ENCODE results near the gene DTWD2.
"Not testable (repeated sequence)": the region's sequence is repeated elsewhere in the genome, so short reads cannot be mapped to it uniquely, and the experiment has no call there.

DTWD2 gene

DNA sequence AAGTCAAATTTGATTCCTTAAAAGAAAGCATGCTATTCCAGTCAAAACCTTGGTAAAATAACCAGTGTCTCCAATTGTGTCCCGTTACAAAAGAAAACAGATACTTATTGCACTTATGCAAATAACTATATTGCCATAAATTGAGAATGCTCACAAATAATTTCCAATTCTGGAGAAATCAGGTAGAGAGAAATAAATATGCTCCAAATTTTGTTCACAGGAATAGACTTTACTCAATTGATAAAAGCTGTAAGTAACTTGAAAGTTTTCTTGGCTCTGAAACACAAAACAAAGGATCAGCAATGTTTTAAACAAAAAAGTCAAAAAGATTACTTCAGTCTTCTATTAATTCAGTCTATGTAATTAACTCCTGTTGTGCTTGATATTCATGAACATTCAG, 7.8 kb upstream of the DTWD2 start:
- no peak for DNase-seq

DNA sequence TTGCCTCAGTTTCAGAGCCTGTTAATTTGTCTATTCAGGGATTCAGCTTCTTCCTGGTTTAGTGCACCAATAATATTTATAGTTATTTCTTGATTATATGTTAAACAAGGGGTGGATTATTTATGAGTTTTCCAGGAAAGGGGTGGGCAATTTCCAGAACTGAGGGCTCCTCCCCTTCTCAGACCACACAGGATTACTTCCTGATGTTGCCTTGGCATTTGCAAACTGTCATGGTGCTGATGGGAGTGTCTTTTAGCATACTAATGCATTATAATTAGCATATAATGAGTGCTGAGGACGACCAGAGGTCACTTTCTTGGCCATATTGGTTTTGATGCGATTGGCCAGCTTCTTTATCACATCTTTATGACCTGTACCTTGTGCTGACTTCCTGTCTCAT, 6.2 kb upstream of the DTWD2 start:
- DNase-seq, result no peak

DNA sequence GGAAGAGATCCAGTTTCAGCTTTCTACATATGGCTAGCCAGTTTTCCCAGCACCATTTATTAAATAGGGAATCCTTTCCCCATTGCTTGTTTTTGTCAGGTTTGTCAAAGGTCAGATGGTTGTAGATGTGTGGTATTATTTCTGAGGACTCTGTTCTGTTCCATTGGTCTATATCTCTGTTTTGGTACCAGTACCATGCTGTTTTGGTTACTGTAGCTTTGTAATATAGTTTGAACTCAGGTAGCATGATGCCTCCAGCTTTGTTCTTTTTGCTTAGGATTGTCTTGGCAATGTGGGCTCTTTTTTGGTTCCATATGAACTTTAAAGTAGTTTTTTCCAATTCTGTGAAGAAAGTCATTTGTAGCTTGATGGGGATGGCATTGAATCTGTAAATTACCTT, 4.8 kb upstream of the DTWD2 start:
- not testable (repeated sequence) for DNase-seq

- not testable (repeated sequence) for DNase-seq
These were observed 3.7 kb upstream of the DTWD2 start for GRCh38 chr5:118992055-118992454.

DNA sequence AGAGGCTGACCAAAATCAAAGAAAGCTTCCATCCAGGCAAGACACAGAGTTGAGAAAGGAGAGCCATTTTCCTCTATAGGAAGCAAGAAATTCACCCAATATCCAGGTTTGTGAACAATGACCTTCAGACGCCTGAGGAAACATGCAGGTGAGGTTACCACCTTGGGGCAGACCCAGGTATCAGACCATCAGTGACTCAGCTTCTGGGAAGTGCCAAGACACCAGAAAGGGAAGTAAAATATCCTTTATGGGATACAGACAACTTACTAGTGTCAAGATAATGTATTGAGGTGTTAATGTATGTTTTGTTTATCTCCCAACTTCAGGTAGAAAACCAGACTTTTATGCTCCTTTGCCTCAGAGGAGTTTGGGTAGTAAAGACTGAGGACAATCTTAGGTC, 2.2 kb upstream of the DTWD2 start:
- DNase-seq, result no peak

- DNase-seq, result no peak
These were observed 1.5 kb upstream of the DTWD2 start for GRCh38 chr5:118989816-118990215.

DNA sequence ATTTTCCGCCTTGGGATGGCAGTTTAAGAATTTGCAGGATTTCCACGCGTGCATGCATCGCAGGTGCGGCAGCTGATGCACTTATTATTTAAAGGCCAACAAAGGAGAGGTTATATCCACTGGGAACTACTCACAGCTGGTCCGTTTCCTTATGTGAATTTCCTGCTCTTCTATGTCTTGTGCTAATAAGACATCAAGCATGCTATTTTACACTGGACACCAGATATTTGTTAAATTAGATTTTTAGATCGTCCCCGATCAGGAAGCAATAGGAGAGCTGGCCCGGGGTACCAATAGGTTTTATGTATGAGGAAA, 476 bp upstream of the DTWD2 start:
- DNase-seq, result no peak

DNA sequence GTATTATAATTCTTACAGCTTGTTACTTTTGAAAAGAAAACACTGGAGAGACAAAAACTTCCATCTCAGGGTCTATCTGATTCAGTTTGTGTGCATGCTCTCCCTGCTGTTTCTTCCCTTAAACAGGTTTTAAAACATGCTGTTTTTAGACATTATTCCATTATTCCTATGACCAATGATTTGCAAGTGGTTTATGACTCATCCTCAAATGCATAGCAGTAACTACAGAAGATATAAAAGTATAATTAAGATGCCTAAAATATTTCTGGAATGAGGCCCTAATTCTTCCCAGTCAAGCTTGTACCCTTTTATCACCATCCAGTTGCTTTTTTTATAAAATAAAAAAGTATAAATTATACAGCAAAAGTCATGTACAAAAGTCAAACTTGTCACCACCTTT, 3.7 kb downstream of the DTWD2 start:
- DNase-seq, result no peak

- no peak for DNase-seq
These were observed 6.6 kb downstream of the DTWD2 start for GRCh38 chr5:118981783-118982182.

- no peak for DNase-seq
These were observed 7.9 kb downstream of the DTWD2 start for GRCh38 chr5:118980438-118980837.

GRCh38 chr5:118980017-118980416, 8.3 kb downstream of the DTWD2 start:
- DNase-seq, result no peak

DNA sequence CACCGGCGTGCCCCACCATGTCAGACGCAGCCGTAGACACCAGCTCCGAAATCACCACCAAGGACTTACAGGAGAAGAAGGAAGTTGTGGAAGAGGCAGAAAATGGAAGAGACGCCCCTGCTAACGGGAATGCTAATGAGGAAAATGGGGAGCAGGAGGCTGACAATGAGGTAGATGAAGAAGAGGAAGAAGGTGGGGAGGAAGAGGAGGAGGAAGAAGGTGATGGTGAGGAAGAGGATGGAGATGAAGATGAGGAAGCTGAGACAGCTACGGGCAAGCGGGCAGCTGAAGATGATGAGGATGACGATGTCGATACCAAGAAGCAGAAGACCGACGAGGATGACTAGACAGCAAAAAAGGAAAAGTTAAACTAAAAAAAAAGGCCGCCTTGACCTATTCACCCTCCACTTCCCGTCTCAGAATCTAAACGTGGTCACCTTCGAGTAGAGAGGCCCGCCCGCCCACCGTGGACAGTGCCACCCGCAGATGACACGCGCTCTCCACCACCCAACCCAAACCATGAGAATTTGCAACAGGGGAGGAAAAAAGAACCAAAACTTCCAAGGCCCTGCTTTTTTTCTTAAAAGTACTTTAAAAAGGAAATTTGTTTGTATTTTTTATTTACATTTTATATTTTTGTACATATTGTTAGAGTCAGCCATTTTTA, 14.4 kb downstream of the DTWD2 start:
- DNase-seq, result not testable (repeated sequence)

DNA sequence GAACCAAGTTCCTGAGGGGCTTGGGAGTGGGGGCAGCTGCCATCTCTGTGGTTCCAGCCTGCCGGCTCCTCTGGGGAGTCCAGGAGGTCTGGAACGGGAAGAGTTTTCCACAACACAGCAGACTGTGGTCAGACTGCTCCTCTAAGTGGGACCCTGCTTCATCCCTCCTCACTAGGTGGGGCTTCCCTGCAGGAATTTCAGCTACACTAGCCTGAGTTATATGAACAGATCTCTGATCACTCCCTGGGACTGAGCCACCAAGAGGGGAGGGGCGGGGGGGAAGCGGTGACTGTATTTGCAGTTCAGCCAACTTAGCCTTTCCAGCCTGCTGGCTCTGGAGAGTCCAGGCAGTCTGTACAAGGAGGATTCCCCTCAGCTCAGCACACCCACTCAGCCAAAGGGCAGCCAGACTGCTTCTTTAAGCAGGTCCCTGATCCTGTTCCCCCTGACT, 19.4 kb downstream of the DTWD2 start:
- no peak for DNase-seq

GRCh38 chr5:118968406-118968911, 19.9 kb downstream of the DTWD2 start:
- DNase-seq, result no peak

DNA sequence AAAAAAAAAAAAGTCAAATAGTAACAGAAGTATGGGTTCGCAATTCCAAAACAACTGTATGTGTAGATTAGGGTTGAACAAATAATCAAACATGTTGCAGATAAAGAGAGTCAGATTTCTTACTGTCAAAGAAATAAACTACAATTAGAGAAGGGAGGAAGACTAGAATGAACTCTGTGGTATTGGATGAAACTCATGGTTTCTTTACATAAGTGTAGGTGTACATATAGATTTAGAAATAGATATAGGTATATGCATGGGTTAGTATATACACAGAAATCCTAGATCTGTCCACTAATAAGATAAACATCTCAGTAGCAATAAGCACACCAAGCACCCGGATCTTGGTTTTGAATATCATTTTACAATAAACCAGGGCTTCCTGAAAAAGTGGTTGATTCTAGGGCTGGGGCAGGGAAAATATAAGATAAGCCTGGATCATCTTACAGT, 21.3 kb downstream of the DTWD2 start:
- DNase-seq, result no peak

DNA sequence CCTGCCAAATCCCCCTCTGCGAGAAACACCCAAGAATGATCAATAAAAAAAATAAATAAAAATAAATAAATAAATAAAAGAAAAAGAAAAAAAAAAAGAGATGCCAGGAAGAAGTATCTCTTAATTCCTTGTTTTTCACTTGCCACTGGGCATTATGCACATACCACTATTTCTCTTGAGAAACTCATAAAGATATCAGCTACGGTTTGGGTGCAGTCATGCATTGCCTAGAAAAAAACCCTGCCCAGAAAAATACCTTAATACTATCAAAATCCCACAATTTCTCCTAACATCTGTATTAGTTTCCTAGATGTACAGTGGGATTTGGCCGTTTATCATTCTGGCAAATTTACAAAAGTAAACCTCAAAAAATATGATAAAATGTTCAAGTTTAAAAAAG, 22.5 kb downstream of the DTWD2 start:
- no peak for DNase-seq

- not testable (repeated sequence) for DNase-seq
These were observed 23.4 kb downstream of the DTWD2 start for GRCh38 chr5:118964970-118965369.

DNA sequence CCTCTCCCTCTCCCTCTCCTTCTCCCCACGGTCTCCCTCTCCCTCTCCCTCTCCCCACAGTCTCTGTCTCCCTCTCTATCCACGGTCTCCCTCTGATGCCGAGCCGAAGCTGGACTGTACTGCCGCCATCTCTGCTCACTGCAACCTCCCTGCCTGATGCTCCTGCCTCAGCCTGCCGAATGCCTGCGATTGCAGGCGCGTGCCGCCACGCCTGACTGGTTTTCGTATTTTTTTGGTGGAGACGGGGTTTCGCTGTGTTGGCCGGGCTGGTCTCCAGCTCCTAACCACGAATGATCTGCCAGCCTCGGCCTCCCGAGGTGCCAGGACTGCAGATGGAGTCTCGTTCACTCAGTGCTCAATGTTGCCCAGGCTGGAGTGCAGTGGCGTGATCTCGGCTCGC, 24.0 kb downstream of the DTWD2 start:
- not testable (repeated sequence) for DNase-seq

- no peak for DNase-seq
These were observed 25.2 kb downstream of the DTWD2 start for GRCh38 chr5:118963169-118963568.

DNA sequence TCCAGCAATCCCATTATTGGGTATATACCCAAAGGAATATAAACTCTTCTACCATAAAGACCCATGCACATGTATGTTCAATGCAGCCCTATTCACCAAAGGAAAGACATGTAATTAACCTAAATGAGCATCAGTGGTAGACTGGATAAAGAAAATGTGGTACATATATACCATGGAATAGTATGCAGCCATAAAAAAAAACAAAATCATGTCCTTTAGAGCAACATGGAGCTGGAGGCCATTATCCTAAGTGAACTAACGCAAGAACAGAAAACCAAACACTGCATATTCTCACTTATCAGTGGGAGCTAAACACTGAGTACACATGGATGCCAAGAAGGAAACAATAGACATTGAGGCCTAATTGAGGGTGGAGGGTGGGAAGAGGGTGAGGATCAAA, 27.8 kb downstream of the DTWD2 start:
- DNase-seq, result no peak

DNA sequence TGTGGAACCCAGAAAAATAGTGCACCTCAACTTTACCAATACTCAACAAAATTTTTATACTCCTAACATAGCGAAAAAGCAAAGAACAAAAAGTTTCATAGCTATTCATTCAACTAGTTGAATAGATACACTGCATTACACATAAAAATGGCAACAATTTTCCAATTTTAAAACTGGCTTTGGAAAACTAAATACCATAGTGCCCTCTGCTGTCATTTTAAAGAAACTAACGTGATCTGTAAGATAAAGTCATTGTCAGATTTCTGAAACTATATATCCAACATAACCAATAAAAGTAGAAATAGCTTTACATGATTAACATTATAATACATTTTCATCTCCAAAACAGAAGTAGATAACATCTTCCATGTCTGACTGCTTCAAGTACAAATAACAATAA, 31.6 kb downstream of the DTWD2 start:
- no peak for DNase-seq

- no peak for DNase-seq
These were observed 34.7 kb downstream of the DTWD2 start for GRCh38 chr5:118953652-118954005.

GRCh38 chr5:118952992-118953651, 35.2 kb downstream of the DTWD2 start:
- DNase-seq, result no peak

GRCh38 chr5:118952306-118952705, 36.0 kb downstream of the DTWD2 start:
- not testable (repeated sequence) for DNase-seq

DNA sequence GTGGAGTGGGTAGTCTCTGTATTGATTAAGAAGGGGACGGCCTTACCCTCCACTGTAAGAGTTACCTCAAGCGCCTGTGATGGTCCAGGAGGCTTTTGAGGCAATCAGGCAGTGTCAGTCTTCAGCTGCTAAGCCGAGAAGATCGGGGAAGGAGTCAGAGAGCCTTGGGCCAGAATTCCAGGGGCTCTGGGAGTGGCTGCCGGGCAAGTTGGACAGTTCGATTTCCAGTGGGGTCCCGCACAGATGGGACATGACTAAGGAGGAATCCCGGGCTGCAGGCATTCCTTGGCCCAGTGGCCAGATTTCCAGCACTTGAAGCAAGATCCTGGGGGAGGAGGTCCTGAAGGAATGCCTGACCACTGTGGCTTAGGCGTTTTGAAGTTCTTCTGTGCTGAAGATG, 38.0 kb downstream of the DTWD2 start:
- DNase-seq, result not testable (repeated sequence)

All from T-helper 9 cell (primary cell).